CD4-positive, alpha-beta T cell treated with Interleukin-15 for 1 hour (primary cell): ENCODE results near the gene ETV6.
A peak's percentile ranks its signal among the peaks of the same experiment; 100 is the strongest.

Experiments used
- DNase-seq: peaks from one replicate; pipeline ENCODE4 v3.0.0-alpha.2; 2020

The ETV6 gene

DNA sequence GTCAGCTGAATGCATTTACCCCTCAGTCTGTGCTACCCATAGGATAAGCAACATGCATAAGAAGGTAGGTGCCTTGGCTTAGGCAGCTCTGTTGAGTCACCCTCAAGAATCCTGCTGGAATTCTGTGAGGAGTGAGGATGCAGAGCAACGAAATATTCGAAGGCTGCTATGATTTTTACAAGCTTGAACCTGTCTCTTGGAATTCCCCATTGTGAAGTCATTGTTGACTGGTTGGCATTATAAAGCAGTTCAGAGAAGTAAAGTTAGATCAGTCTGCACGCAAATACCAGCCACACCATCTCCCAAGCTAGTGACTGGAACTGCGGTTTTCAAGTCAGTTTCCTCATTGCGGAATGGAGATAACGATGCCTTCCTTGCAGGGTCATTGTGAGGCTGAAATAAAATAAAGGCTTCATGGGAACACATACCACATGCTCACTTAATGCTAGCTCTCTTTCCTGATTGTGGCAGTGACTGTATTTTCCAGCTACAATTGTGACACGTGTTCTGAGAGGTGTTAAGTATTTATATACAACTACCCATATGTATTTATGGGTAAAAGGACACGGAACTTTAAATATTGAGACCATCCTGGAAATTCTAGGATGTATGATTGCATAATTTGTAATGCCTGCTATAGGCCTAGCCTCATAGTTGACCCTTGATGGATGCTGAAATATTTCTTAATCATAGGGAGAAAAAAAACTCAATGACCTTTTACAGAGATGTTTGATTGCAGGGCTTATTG lies 96.7 kb downstream of the ETV6 start:
- DNase-seq = peak; percentile 68

GRCh38 chr12:11746940-11747716 lies 97.7 kb downstream of the ETV6 start:
- DNase-seq = no peak

DNA sequence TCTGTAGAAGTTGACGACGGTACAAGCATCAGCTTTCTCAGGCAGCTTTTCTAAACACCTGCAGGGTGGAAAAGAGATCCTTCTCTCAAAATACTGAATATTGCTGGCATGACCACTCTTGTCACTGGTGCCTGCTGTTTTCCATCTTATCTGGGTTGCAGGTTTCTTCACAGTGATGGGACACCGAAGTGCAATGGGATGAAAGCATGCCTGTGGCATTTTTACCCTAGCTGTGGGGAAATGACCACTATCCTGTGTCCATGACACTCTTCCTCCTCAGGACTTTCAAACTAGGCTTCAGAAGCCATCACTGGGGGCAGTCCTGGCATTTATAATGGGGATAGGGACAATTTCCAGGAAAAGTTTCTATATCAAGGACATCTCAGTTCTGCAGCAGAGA lies 98.5 kb downstream of the ETV6 start:
- no peak for DNase-seq

GRCh38 chr12:11748903-11749302 lies 99.4 kb downstream of the ETV6 start:
- no peak for DNase-seq

GRCh38 chr12:11749943-11750690 lies 100.6 kb downstream of the ETV6 start:
- peak; percentile 57 for DNase-seq

GRCh38 chr12:11752403-11753149 lies 103.1 kb downstream of the ETV6 start:
- DNase-seq = no peak

DNA sequence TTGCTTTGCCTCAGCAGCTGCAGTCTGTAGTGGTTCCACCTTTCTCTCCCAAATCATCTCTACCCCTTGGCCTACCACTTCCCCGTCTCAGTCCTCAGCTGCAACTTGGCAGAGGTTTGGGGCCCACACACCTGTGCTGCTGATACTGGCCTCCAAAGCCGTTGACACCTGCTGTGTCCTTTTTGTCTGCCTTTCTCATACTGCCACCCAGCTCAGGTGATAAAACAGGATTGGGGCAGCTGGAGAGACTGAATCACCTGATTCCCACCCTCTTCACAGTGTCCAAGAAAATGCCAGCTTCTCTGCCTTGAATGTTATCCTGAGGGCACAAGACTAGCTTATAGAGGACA lies 103.7 kb downstream of the ETV6 start:
- DNase-seq = no peak

- no peak for DNase-seq
These were observed 104.4 kb downstream of the ETV6 start for GRCh38 chr12:11753826-11754225.

DNA sequence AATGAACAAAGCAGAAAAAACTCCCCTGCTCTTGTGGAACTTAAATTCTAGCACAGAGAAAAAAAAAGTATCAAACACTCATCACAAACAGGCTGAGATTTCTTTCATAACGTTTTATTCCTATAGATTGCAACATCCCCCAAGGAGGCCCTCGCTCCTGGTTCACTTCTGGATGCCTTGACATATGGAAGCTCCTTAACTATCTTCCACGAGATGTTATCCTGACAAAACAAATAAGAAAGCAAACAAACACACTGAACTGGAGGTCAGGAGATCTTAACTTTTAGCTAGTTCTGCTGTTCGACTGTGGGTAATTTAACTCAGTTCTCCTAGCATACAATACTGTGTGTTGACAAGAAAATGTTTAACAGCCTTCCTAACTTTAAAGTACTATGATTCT lies 104.8 kb downstream of the ETV6 start:
- DNase-seq = no peak

GRCh38 chr12:11755302-11755930 lies 105.9 kb downstream of the ETV6 start:
- no peak for DNase-seq

- no peak for DNase-seq
These were observed 106.5 kb downstream of the ETV6 start for GRCh38 chr12:11756022-11756421.

- DNase-seq = no peak
These were observed 107.0 kb downstream of the ETV6 start for GRCh38 chr12:11756523-11756922.

- DNase-seq = no peak
These were observed 107.6 kb downstream of the ETV6 start for GRCh38 chr12:11757095-11757494.

GRCh38 chr12:11757531-11757930 lies 108.1 kb downstream of the ETV6 start:
- no peak for DNase-seq

GRCh38 chr12:11758087-11758486 lies 108.6 kb downstream of the ETV6 start:
- no peak for DNase-seq

DNA sequence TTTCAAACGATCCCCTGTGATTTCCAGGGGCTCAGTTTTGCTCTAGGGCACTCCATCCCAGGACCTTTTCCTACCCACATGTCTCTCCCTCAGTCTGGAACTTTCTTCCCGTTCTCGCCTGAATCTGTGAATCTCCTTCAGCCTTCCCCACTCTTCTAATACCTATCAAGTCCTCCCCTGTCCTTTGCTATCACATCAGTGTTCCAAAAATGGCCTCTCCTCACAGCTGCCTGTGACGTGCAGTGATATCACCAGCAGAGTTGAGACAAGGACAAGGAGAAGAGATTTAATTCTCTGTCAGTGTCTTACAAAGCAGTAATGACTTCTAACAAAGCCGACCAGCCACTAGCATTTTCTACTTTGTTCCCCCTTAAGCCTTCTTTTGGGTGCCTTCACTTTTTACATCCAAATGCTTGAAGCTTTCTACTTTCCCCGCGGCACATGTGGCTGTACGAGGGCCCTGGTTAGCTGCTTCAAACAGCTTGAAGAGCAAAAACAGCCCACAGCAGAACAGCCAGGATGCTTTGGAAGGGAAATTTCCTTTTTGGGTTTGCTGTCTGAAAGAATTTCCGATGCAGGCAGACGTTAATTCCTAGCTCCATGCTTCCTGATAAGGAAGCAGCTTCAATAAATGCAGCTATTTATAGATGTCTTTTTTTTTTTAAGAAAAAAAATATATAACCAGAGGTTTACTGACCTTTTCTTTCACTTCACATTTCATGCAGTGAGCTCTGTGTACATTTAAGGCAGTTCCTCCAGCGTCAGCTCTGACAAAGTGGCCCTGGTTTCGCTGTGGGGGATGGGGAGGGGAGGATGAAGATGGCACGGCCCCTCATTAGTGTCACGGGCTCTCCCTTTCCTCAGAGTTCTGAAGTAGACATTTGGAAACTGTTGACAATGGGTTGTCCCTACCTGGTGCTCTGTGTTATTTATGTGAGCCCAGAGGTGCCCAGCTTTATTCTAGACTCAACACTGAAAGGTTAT lies 109.3 kb downstream of the ETV6 start:
- DNase-seq = peak; percentile 57

DNA sequence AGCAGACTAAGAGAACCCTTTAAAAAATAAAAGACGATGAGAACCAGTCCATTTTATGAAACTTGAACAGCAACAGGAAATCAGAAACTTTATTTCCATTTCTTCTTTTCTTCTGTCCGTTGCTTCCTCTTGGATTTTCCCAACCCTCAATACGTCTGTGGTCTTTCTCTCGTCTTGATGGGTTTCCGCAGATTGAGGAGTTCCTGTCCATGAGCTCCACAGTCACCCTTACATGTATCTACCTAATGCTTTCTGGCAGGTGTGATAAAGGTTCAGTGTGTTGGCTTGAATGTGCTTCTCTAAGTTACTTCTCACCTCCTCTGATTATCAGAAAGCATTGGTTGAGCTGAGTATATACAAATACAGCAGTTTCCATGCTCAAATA lies 110.0 kb downstream of the ETV6 start:
- no peak for DNase-seq

DNA sequence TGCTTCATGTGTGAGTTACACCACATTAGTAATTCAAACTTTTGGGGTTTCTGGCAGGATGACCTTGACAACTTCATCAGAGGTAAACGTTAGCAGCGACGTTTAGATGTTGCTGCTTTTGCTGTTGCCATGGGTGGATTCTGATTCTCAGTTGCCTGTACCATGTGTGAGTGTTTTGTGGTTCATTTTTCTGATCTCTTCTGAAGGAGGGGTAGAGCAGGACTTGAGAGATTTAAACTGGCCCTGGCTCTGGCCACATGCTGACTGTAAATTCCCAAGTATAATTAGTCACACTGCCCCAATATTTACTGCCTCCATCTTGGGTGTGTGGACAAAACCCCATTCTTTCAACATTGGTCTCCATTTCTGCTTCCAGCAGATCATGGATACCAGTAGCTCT lies 110.4 kb downstream of the ETV6 start:
- DNase-seq = no peak

GRCh38 chr12:11761869-11762567 lies 112.5 kb downstream of the ETV6 start:
- DNase-seq = no peak

DNA sequence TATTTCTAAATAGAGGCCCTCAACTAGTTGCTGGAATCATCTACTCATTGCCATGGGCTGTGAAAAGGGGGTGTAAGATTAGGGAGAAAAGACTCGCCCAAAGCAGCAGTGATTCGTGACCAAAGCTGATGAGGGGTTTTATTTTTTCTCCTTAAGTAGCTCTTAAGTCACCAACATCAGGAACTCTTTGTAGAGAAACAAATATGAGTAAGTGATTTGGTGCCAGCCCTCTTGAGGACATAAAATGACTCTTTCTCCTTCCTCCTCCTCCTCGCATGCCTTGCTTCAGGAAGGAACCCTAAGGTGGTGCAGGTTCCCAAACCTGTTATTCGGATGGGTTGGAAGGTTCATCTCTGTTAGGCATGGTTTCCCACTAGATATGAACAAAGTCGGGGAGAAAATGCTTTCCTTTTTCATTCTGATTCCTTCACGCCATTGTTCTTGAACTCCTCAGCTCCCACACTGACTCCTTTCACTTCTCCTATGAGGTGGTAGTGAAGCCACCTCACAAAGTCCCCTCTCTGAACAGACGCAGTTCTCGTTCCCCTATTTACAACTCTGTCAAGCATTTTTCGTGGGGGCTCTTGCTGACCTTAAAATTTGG lies 113.4 kb downstream of the ETV6 start:
- no peak for DNase-seq
